HEK293T (cell line): Measurements from ENCODE around the gene HPSE2.

ENCODE experiments used
- CTCF ChIA-PET: fragments of 350-600 bp; formaldehyde crosslinking; extraction: SDS; loops from one replicate; lab custom pipeline; 2021; ENCODE audit warnings: antibody characterized with exemption, inconsistent platforms; lab: Yijun Ruan, JAX
- POLR2A ChIA-PET: fragments of 350-600 bp; formaldehyde crosslinking; extraction: SDS; loops from one replicate; lab custom pipeline; 2020; ENCODE audit warnings: antibody characterized with exemption, inconsistent platforms; lab: Yijun Ruan, JAX
- DNase-seq: peaks from one replicate; pipeline ENCODE4 v3.0.0; 2012; ENCODE audit warnings: mixed read lengths; ENCODE audit errors: extremely low spot score
- ARNT ChIP-seq: fragments of 450-650 bp; IDR thresholded peaks from 2 replicates; pipeline ENCODE4 v1.6.1; 2017; ENCODE audit warnings: mild to moderate bottlenecking
- BHLHE40 ChIP-seq: fragments of 450-650 bp; IDR thresholded peaks from 2 replicates; pipeline ENCODE4 v1.6.1; 2016; ENCODE audit warnings: mild to moderate bottlenecking, moderate library complexity, borderline replicate concordance
- CTBP1 ChIP-seq: fragments of 450-650 bp; IDR thresholded peaks from 2 replicates; pipeline ENCODE4 v1.6.1; 2016; ENCODE audit warnings: borderline replicate concordance
- ELF4 ChIP-seq: fragments of 450-650 bp; IDR thresholded peaks from 2 replicates; pipeline ENCODE4 v1.6.1; 2017; ENCODE audit warnings: antibody characterized with exemption
- FOXA1 ChIP-seq: fragments of 450-650 bp; IDR thresholded peaks from 2 replicates; pipeline ENCODE4 v1.6.1; 2016; ENCODE audit warnings: mild to moderate bottlenecking
- FOXK2 ChIP-seq: fragments of 450-650 bp; IDR thresholded peaks from 2 replicates; pipeline ENCODE4 v1.6.1; 2016; ENCODE audit warnings: mild to moderate bottlenecking
- FOXM1 ChIP-seq: fragments of 450-650 bp; IDR thresholded peaks from 2 replicates; pipeline ENCODE4 v1.6.1; 2017; ENCODE audit warnings: mild to moderate bottlenecking, borderline replicate concordance
- HDGF ChIP-seq: fragments of 450-650 bp; IDR thresholded peaks from 2 replicates; pipeline ENCODE4 v1.6.1; 2017; ENCODE audit warnings: antibody characterized with exemption, borderline replicate concordance
- L3MBTL2 ChIP-seq: fragments of 450-650 bp; conservative IDR thresholded peaks from 2 replicates; pipeline ENCODE4 v1.6.1; 2016; ENCODE audit warnings: mild to moderate bottlenecking
- LEF1 ChIP-seq: fragments of 450-650 bp; IDR thresholded peaks from 2 replicates; pipeline ENCODE4 v1.6.1; 2017; ENCODE audit warnings: mild to moderate bottlenecking, borderline replicate concordance
- NFRKB ChIP-seq: fragments of 450-650 bp; IDR thresholded peaks from 2 replicates; pipeline ENCODE4 v1.6.1; 2016; ENCODE audit warnings: mild to moderate bottlenecking, moderate library complexity
- SP1 ChIP-seq: fragments of 450-650 bp; IDR thresholded peaks from 2 replicates; pipeline ENCODE4 v1.6.1; 2017
- SUZ12 ChIP-seq: fragments of 450-650 bp; IDR thresholded peaks from 2 replicates; pipeline ENCODE4 v1.6.1; 2016; ENCODE audit warnings: mild to moderate bottlenecking
- TARDBP ChIP-seq: fragments of 450-650 bp; IDR thresholded peaks from 2 replicates; pipeline ENCODE4 v1.6.1; 2016
- ZNF384 ChIP-seq: fragments of 450-650 bp; IDR thresholded peaks from 2 replicates; pipeline ENCODE4 v1.6.1; 2016
- TF ChIP-seq, protein P1 (sequence below): fragments of 450-650 bp; IDR thresholded peaks from 2 replicates; pipeline ENCODE4 v1.6.1; 2016

The HPSE2 gene

DNA sequence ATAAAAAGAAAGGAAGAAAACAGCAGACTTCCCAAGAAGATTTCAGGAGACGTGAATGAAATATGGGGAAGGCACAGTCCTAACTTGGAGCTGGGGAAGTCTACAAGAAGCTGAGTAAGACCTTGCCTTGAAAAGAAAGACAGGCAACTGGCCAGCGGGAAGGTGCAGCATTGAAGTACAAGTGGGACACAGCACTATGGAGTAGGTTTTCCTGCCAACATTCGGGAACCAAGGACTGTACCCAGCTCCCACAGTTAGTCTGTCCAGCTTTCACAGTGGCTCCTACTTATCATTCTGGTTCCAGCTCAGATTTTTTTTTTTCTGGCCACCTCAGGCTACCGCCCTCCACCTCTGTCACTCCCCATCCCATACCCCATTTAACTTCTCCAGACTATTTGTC lies 798.9 kb downstream of the HPSE2 start:
- POLR2A ChIA-PET = no interaction called here
- DNase-seq = no peak
- CTCF ChIA-PET = no interaction called here
- TF ChIP-seq L3MBTL2 (no peak), ARNT (no peak), CTBP1 (no peak), LEF1 (no peak), ELF4 (no peak), HDGF (no peak), TARDBP (no peak), FOXM1 (no peak), NFRKB (no peak), SUZ12 (no peak), FOXK2 (no peak), ZNF384 (no peak), SP1 (no peak), FOXA1 (no peak), BHLHE40 (no peak)
- TF ChIP-seq, protein P1, sequence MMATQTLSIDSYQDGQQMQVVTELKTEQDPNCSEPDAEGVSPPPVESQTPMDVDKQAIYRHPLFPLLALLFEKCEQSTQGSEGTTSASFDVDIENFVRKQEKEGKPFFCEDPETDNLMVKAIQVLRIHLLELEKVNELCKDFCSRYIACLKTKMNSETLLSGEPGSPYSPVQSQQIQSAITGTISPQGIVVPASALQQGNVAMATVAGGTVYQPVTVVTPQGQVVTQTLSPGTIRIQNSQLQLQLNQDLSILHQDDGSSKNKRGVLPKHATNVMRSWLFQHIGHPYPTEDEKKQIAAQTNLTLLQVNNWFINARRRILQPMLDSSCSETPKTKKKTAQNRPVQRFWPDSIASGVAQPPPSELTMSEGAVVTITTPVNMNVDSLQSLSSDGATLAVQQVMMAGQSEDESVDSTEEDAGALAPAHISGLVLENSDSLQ = no peak

DNA sequence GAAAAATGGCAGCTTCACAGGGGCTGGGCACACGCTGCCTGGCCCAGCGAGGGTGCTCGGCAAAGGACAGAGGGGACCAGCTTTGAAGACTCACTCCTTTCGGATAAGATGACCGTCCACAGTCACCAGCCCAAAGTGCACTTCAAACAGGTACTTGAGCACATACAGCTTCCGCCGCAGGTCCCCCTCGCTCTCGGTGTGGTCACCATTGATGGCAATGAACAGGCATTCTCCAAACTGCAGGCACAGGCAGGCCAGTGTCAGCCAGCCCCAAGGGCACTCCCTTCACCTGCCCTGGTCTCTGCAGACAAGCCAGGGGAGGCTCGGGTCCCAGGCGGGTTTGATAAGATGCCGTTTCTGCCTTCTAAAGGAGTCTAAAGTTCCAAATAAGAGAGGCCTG lies 800.5 kb downstream of the HPSE2 start:
- ChIA-PET POLR2A (interaction anchor here (0.6 kb wide), 1 partner anchor 996 kb away, joined by 3 read pairs; the partner anchor contains the start of gene GOT1), CTCF (interaction anchor here (2.0 kb wide), 1 partner anchor 10 kb away, joined by 8 read pairs; no protein-coding TSS in a partner anchor)
- no peak for TF ChIP-seq FOXA1
- no peak for TF ChIP-seq SP1
- TF ChIP-seq TARDBP = no peak
- no peak for TF ChIP-seq FOXM1
- no peak for TF ChIP-seq ZNF384
- TF ChIP-seq L3MBTL2 = no peak
- TF ChIP-seq, protein P1 = no peak
- TF ChIP-seq SUZ12 = no peak
- TF ChIP-seq BHLHE40 = no peak
- DNase-seq = no peak

DNA sequence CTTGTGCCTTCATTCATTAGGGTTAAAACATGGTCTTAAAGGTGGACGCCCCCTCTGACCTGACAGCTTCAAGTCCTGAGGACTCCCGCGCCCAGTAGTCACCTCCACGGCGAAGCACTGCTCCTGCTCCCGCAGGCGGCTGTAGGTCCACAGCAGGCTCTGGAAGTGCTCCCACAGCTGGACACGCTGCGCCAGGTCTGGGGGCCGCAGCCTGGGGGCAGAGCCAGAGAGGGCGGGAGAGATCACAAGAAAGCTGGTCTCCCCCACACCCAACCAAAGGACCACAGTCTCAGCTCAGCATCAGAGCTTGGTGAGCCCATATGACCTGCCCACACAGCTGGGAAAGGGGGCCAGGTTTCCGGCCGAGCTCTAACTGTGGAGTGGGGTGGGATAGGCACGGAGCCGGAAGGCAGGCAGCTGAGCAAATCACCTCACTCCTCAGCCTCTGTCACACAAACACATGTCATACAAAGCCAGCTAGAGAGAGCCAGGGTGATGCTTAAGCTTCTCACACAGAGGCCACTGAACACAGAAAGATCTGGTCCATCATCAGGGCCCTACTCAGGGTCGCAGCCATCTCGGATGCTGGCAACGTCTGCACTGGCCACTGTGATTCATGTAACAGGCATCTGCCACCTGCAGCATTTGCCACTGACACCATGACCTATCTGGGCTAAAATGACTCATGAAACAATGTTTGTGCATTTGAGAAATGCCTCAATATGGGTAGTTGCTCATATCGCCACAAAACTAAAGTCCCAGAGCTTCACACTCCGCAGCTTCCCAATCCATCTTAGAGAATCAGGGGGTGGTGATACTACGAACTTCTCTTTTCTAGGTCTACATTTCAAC lies 801.5 kb downstream of the HPSE2 start:
- no peak for TF ChIP-seq CTBP1
- TF ChIP-seq FOXA1 = no peak
- TF ChIP-seq L3MBTL2 = no peak
- TF ChIP-seq SP1 = no peak
- TF ChIP-seq ARNT = no peak
- no peak for TF ChIP-seq SUZ12
- no peak for TF ChIP-seq FOXM1
- no peak for TF ChIP-seq NFRKB
- no peak for TF ChIP-seq ZNF384
- TF ChIP-seq, protein P1 = no peak
- ChIA-PET CTCF (interaction anchor here (2.0 kb wide), 1 partner anchor 9 kb away, joined by 8 read pairs; no protein-coding TSS in a partner anchor), POLR2A (interaction anchor here (1.7 kb wide), 1 partner anchor 12 kb away, joined by 4 read pairs; no protein-coding TSS in a partner anchor)
- DNase-seq = no peak

DNA sequence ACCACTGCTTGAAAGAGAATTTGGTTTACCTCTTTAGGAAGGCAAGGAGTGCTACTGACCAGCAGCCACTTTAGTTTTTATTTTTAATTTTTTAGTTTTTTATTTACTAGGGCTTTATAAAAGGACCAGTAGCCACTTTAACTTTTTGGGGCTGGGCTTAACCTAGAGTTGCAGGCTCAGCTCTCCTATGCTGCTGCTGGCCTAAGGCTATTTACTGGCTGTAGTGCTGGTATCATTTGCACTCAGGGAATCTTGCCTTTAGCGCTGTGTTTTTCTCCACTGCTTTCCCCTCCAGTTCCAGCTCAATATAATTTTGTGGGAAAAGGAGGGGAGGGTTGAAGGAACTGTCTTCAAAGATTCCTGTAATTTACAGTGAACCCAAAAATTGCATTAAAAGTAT lies 802.3 kb downstream of the HPSE2 start:
- TF ChIP-seq CTBP1 (no peak), ELF4 (no peak), TARDBP (no peak)
- TF ChIP-seq, protein P1 = no peak
- ChIA-PET POLR2A (interaction anchor here (1.7 kb wide), 1 partner anchor 13 kb away, joined by 4 read pairs; no protein-coding TSS in a partner anchor), CTCF (no interaction called here)
- DNase-seq = no peak

DNA sequence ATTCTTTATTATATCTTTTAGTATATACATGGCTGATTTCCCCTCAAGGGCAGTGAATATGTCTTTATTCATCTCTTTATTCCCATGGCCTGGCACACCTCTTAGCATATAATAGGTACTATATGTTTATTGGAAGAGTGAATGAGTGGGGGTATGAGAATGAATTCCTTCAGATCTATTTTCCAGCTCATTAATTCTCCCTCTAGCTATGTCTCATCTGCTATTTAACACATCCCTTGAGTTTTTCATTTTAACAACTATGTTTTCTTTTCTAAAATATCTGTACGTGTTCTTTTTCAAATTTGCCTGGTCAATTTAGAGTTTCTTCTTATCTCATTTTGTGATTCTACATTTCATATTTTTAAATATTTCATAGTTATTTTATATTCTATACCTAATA lies 803.3 kb downstream of the HPSE2 start:
- POLR2A ChIA-PET = no interaction called here
- CTCF ChIA-PET = no interaction called here
- no peak for DNase-seq
- TF ChIP-seq, protein P1 = no peak

DNA sequence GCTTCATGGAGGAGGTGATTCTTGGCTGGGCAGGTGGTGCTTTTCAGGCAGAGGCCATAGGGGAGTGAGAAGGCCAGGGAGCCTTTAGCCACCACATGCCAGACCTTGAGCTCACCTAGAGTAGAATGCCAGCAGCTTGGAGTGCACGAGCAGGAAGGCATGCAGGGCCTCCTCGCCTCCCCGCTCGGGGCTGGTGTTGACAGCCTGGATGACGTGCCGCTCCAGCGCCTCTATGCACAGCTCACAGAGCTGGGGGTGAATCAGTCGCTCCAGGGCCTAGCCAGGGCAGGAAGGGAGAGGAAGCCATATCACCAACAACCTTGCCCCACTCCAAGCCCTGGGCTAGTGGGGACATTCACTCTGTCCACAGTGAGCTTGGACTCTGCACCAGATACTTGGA lies 804.6 kb downstream of the HPSE2 start:
- POLR2A ChIA-PET = no interaction called here
- CTCF ChIA-PET = interaction anchor here (0.6 kb wide), 1 partner anchor 23 kb away, joined by 4 read pairs; no protein-coding TSS in a partner anchor
- DNase-seq = no peak
- TF ChIP-seq NFRKB (no peak), CTBP1 (no peak), ZNF384 (no peak), ELF4 (no peak), L3MBTL2 (no peak), FOXA1 (no peak), SUZ12 (no peak), SP1 (no peak)
- TF ChIP-seq, protein P1 = no peak
